Activated CD8-positive, alpha-beta memory T cell treated with anti-CD3 and anti-CD28 coated beads for 1 hour (primary cell): Measurements from ENCODE around the gene EPHA4.

Experiments
- DNase-seq, 2 donors: peaks; one replicate each; pipeline ENCODE4 v3.0.0-alpha.2; 2020; ENCODE audit warnings: low read depth in 1 of 2; ENCODE audit errors: extremely low read depth in 1 of 2

Gene EPHA4

GRCh38 chr2:221448057-221448843, 123.9 kb downstream of the EPHA4 start:
- DNase-seq = no peak

GRCh38 chr2:221447310-221447709, 124.8 kb downstream of the EPHA4 start:
- DNase-seq = no peak

- no peak for DNase-seq
Measured at GRCh38 chr2:221446140-221446539, 126.0 kb downstream of the EPHA4 start.

GRCh38 chr2:221444106-221444505, 128.0 kb downstream of the EPHA4 start:
- DNase-seq = no peak

- no peak for DNase-seq
Measured at GRCh38 chr2:221443645-221444044, 128.5 kb downstream of the EPHA4 start.

GRCh38 chr2:221442128-221442527, 130.0 kb downstream of the EPHA4 start:
- DNase-seq = no peak

GRCh38 chr2:221439761-221440479, 132.2 kb downstream of the EPHA4 start:
- no peak for DNase-seq

- no peak for DNase-seq
Measured at GRCh38 chr2:221437056-221437455, 135.0 kb downstream of the EPHA4 start.

GRCh38 chr2:221435171-221435570, 136.9 kb downstream of the EPHA4 start:
- DNase-seq = no peak

- DNase-seq = no peak
Measured at GRCh38 chr2:221434142-221434541, 138.0 kb downstream of the EPHA4 start.

- no peak for DNase-seq
Measured at GRCh38 chr2:221431477-221431876, 140.6 kb downstream of the EPHA4 start.

GRCh38 chr2:221429741-221430491, 142.2 kb downstream of the EPHA4 start:
- no peak for DNase-seq

- no peak for DNase-seq
Measured at GRCh38 chr2:221428896-221429295, 143.2 kb downstream of the EPHA4 start.

- DNase-seq = no peak
Measured at GRCh38 chr2:221426929-221427328, 145.2 kb downstream of the EPHA4 start.

- DNase-seq = no peak
Measured at GRCh38 chr2:221425891-221426290, 146.2 kb downstream of the EPHA4 start.

- DNase-seq = no peak
Measured at GRCh38 chr2:221425353-221425752, 146.8 kb downstream of the EPHA4 start.

GRCh38 chr2:221423210-221423804, 148.8 kb downstream of the EPHA4 start:
- DNase-seq = no peak

GRCh38 chr2:221422516-221423209, 149.4 kb downstream of the EPHA4 start:
- no peak for DNase-seq

- no peak for DNase-seq
Measured at GRCh38 chr2:221420245-221420644, 151.9 kb downstream of the EPHA4 start.

GRCh38 chr2:221415789-221416188, 156.3 kb downstream of the EPHA4 start:
- no peak for DNase-seq

GRCh38 chr2:221412978-221413377, 159.1 kb downstream of the EPHA4 start:
- no peak for DNase-seq
